Neural crest cell (in vitro differentiated cells): ENCODE results near the gene RGS16. TPM values are rescaled to one million over a fixed set of nuclear protein-coding genes. Genes with fewer than 3 reads are reported as not detected.

Experiments used
- DNase-seq: peaks from one replicate; pipeline ENCODE4 v3.0.0; 2021; ENCODE audit warnings: low read depth, mixed read lengths, low spot score
- H3K27ac Mint-ChIP-seq: one replicate; pipeline ENCODE4 v1.8.0; 2021; ENCODE audit warnings: mild to moderate bottlenecking, mixed read lengths; ENCODE audit not compliant: unreplicated experiment
- H3K27me3 Mint-ChIP-seq: 2 replicates; pipeline ENCODE4 v1.8.0; 2021; ENCODE audit warnings: low read depth, mild to moderate bottlenecking, mixed read lengths
- H3K36me3 Mint-ChIP-seq: 2 replicates; pipeline ENCODE4 v1.8.0; 2021; ENCODE audit warnings: low read depth, mild to moderate bottlenecking, mixed read lengths
- H3K4me1 Mint-ChIP-seq: 2 replicates; pipeline ENCODE4 v1.8.0; 2021; ENCODE audit warnings: mixed read lengths
- H3K4me3 Mint-ChIP-seq: one replicate; pipeline ENCODE4 v1.8.0; 2021; ENCODE audit warnings: mild to moderate bottlenecking, mixed read lengths
- H3K9me3 Mint-ChIP-seq: 2 replicates; pipeline ENCODE4 v1.8.0; 2021; ENCODE audit warnings: mixed read lengths
- total RNA-seq: library from RNA; stranded (reverse); gene quantifications from 2 replicates; pipeline ENCODE4 v1.2.1, GENCODE V29; 2021
- TF ChIP-seq, protein P1 (sequence below): fragments of 200-600 bp; sonication (generic); conservative IDR thresholded peaks from 2 replicates; pipeline ENCODE4 v1.5.0; 2021; ENCODE audit warnings: antibody characterized with exemption, mild to moderate bottlenecking

The RGS16 gene
- total RNA-seq, 1 donor from 2014 or later, result 6.4 TPM

DNA sequence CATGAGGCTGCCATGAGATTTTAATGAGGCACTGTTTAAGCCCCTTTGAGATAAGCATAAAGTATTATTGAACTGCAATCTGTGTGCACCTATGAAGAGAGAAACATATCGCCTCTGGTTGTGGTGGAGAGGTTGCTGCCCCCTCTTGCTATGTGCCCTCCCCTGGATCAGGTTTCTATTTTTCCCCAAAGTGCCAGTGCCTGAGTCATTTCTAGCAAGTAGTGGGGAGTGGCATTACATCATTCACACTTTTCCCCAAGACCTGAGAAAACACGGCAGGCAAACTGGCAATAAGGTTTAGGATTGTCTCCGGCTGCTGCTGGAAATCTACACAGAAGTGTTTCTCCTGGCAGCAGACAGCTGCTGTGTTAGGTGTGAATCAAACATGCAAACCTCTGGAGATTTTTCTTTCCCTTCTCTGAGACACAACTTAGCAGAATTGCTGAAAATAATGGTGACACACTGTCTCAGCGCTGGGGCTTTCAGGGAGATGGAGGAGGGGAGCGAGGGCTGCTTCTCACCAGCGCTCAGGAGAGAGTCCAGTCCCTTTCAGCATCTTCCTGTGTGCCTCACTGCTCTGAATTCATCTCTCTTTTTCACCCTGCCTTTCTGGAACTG lies 13.7 kb upstream of the RGS16 start:
- H3K27me3 Mint-ChIP-seq, result peaks cover 37% of the 10 kb centered on the region
- no peak overlapping the region for H3K4me3 Mint-ChIP-seq
- TF ChIP-seq, protein P1, sequence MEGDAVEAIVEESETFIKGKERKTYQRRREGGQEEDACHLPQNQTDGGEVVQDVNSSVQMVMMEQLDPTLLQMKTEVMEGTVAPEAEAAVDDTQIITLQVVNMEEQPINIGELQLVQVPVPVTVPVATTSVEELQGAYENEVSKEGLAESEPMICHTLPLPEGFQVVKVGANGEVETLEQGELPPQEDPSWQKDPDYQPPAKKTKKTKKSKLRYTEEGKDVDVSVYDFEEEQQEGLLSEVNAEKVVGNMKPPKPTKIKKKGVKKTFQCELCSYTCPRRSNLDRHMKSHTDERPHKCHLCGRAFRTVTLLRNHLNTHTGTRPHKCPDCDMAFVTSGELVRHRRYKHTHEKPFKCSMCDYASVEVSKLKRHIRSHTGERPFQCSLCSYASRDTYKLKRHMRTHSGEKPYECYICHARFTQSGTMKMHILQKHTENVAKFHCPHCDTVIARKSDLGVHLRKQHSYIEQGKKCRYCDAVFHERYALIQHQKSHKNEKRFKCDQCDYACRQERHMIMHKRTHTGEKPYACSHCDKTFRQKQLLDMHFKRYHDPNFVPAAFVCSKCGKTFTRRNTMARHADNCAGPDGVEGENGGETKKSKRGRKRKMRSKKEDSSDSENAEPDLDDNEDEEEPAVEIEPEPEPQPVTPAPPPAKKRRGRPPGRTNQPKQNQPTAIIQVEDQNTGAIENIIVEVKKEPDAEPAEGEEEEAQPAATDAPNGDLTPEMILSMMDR, result no peak
- peaks cover 50% of the 10 kb centered on the region for H3K4me1 Mint-ChIP-seq
- H3K9me3 Mint-ChIP-seq, result peaks cover 3% of the 10 kb centered on the region
- no peak overlapping the region for H3K27ac Mint-ChIP-seq
- no peak for DNase-seq
- H3K36me3 Mint-ChIP-seq, result peaks cover 5% of the 10 kb centered on the region

DNA sequence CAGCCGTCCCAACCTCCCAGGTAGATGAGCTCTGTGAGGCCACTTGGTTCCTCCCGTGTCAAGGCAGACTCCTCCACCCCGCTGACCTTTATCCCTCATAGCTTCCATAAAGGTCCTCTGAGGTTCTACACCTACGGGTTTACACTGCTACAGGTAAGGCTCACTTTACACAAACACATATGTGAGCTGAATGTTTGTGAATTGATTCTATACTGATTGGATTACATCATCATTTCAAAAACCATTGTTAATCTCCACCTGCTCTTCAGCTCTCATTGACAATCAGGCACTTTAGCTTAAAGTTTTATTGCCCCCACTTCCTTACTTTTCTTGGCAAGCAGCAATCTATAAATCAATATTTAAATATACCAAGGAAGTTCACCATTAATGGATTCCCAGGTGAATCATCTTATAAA lies 12.8 kb upstream of the RGS16 start:
- no peak for DNase-seq
- peaks cover 58% of the 10 kb centered on the region for H3K4me1 Mint-ChIP-seq
- peak overlapping the region; percentile 86 for H3K4me3 Mint-ChIP-seq
- H3K9me3 Mint-ChIP-seq, result peaks cover 3% of the 10 kb centered on the region
- TF ChIP-seq, protein P1, result no peak
- H3K36me3 Mint-ChIP-seq, result peaks cover 5% of the 10 kb centered on the region
- peaks cover 37% of the 10 kb centered on the region for H3K27me3 Mint-ChIP-seq
- no peak overlapping the region for H3K27ac Mint-ChIP-seq

DNA sequence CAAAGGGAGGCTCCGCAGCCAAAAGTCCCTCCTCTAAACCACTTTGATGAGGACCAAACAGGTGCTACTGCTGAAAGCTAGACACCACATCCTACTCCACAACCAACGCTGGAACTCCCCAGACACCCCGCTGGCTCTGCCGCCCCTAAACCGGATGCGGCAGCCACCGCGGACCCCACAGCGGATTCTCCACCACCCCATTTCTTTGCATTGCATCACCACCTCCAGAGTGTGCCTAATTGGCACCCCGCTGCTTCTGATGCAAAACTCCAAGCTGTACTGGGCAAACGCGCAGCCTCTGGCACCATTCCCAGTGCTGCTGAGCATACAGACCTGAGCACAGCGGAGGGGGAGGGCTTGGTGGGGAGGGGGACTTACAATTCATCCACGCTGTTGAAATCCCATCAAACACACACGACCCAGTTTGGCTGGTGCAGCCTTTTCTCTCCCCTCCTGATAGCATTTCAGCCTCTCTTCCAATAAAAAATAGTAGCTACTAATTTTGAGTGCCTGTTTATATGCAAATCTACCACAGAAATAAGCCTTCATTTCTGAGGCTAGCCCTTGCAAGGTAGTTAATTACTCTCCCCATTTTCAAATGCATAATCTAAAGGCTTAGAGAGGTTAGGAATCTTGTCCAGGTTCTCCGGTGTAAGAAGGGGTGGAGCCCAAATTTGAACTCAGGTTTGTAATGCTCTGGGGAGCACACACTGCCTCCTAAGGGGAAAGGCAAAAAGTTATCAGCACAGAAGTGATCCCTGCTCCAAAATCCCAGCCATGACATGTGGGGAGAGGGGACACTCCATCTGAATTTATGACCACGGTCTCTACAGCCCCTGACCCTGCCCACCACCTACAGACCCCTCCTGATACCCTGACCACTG lies 12.2 kb upstream of the RGS16 start:
- peaks cover 37% of the 10 kb centered on the region for H3K27me3 Mint-ChIP-seq
- peaks cover 65% of the 10 kb centered on the region for H3K4me1 Mint-ChIP-seq
- peak overlapping the region; percentile 86 for H3K4me3 Mint-ChIP-seq
- H3K27ac Mint-ChIP-seq, result no peak overlapping the region
- H3K9me3 Mint-ChIP-seq, result peaks cover 3% of the 10 kb centered on the region
- peaks cover 5% of the 10 kb centered on the region for H3K36me3 Mint-ChIP-seq
- TF ChIP-seq, protein P1, result no peak
- no peak for DNase-seq

DNA sequence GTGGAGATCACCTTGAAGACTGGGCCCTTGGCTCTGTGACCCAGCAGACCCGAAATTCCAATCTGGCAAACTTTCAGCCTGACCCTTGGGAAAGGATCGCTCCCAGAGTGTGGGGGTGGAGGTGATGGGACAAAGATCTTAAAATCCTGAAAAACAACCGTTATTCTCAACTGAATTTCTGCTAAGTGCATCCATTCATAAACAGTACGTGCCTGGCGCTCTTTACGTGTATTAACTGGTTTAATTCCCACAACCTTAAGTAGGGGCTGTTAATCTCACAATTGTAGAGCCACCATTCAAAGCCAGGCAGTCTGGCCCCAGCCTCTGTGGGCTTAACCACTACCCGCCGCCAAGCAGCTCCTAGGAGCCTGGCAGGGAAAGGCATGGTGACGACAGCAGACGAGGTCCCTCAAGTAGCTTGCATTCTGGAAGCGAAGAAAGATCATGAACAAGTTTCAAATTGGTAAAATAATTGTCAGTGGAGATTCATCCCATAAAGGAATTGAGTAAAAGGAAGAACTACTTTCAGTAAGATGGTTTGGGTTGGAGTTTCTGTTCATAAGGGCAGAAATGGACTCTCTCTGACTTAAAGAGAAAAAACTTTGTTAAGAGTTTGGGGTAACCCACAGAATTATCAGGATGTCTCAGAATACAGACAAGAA lies 11.4 kb upstream of the RGS16 start:
- Mint-ChIP-seq H3K27me3 (peaks cover 37% of the 10 kb centered on the region), H3K36me3 (peaks cover 4% of the 10 kb centered on the region), H3K4me3 (peak overlapping the region; percentile 86), H3K27ac (peak overlapping the region; percentile 37), H3K9me3 (peaks cover under 1% of the 10 kb centered on the region), H3K4me1 (peaks cover 72% of the 10 kb centered on the region)
- no peak for DNase-seq
- TF ChIP-seq, protein P1, result no peak

DNA sequence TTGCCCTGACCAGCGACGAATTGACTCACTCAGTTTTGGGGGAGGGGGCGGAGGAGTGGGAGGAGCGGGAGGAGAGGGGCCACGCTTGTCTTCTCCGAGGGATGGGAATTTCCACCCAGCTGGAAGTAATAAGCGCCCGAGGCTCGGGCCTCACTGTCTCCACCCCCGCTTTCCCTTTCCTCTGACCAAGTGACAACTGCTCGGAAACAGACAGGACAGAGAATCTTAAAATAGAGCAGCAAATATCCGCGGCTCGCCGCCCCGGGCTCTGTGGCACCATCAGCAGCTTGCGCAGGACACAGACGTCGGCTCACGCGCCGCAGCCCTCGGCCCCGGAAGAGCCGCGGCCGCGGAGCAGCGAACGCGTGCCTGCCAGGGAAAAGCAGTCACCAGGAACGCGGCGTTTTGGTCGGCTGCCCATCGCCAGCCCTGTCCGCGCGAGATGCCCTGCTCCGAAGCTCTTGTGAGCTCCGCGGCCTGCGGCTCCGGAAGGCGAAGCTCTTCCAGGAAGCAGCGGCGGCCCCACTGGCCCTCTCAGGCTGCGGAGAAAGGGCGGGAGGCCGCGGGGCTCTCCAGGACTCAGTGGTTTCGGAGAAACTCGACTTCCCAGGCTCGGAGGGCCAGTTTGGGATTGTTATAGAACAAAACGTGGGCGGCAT lies 10.7 kb upstream of the RGS16 start:
- peaks cover 79% of the 10 kb centered on the region for H3K4me1 Mint-ChIP-seq
- no peaks in the 10 kb centered on the region for H3K9me3 Mint-ChIP-seq
- TF ChIP-seq, protein P1, result no peak
- H3K4me3 Mint-ChIP-seq, result peak overlapping the region; percentile 86
- peak; percentile 56 for DNase-seq
- peak overlapping the region; percentile 37 for H3K27ac Mint-ChIP-seq
- peaks cover 3% of the 10 kb centered on the region for H3K36me3 Mint-ChIP-seq
- peaks cover 37% of the 10 kb centered on the region for H3K27me3 Mint-ChIP-seq
